Panc1 (cell line): ENCODE results near the gene EYA2. TPM values are rescaled to one million over a fixed set of nuclear protein-coding genes. Genes with fewer than 3 reads are reported as not detected.

Source experiments
- ATAC-seq: fragments of 200-7000 bp; cut with Tn5 transposase; 2 replicates; pipeline ENCODE4 v1.9.1; 2020; ENCODE audit warnings: mild to moderate bottlenecking, moderate library complexity
- BruUV-seq: library from RNA; stranded (reverse); fragments of 400-500 nt; replicated peaks from 2 replicates; lab custom pipeline; 2021; lab: Mats Ljungman, UMichigan
- CTCF ChIA-PET: fragments of 300-600 bp; sonication (Branson Sonifier 250); formaldehyde crosslinking; loops from one replicate; lab custom pipeline; 2022; ENCODE audit warnings: antibody characterized with exemption; lab: Charles Lee
- POLR2A ChIA-PET: fragments of 300-600 bp; sonication (Branson Sonifier 250); formaldehyde crosslinking; loops from one replicate; lab custom pipeline; 2022; ENCODE audit warnings: antibody characterized with exemption; lab: Charles Lee
- DNase-seq: peaks from one replicate; pipeline ENCODE4 v3.0.0-alpha.2; 2010; ENCODE audit warnings: low read depth, low spot score
- H3K27ac ChIP-seq: 2 replicates; pipeline ENCODE4 v1.5.1; 2011; ENCODE audit warnings: mild to moderate bottlenecking, low read length, inconsistent platforms
- H3K27me3 ChIP-seq: fragments of 200-500 bp; sonication (Bioruptor generic); 2 replicates; pipeline ENCODE4 v1.6.0; 2014; ENCODE audit warnings: low read length, inconsistent platforms; ENCODE audit not compliant: control insufficient read depth, insufficient read depth
- H3K36me3 ChIP-seq: fragments of 200-500 bp; sonication (Bioruptor generic); 2 replicates; pipeline ENCODE4 v1.5.1; 2014; ENCODE audit warnings: inconsistent platforms, mild to moderate bottlenecking, low read length, moderate library complexity; ENCODE audit not compliant: control insufficient read depth, insufficient read depth
- H3K4me1 ChIP-seq: 2 replicates; pipeline ENCODE4 v1.5.1; 2011; ENCODE audit warnings: inconsistent platforms, mild to moderate bottlenecking, low read length, moderate library complexity; ENCODE audit not compliant: control insufficient read depth, insufficient read depth
- H3K4me3 ChIP-seq, 2 experiments: 2 replicates each; pipeline ENCODE4 v1.5.1; 2011 to 2012; ENCODE audit warnings: low read depth in 2 of 2, low read length in 2 of 2, mild to moderate bottlenecking in 2 of 2, inconsistent platforms in 1 of 2, moderate library complexity in 1 of 2
- H3K9me3 ChIP-seq: fragments of 200-500 bp; sonication (Bioruptor generic); 2 replicates; pipeline ENCODE4 v1.5.1; 2014; ENCODE audit warnings: low read depth, mild to moderate bottlenecking, inconsistent platforms, low read length, moderate library complexity; ENCODE audit not compliant: control insufficient read depth, insufficient read depth
- CTCF ChIP-seq: fragments of 450-650 bp; IDR thresholded peaks from 2 replicates; pipeline ENCODE4 v1.5.1; 2017; ENCODE audit warnings: mild to moderate bottlenecking
- POLR2AphosphoS5 ChIP-seq: IDR thresholded peaks from 2 replicates; pipeline ENCODE4 v1.6.1; 2012; ENCODE audit warnings: mild to moderate bottlenecking, low read depth, low read length, moderate library complexity
- SIN3A ChIP-seq: IDR thresholded peaks from 2 replicates; pipeline ENCODE4 v1.6.1; 2012; ENCODE audit warnings: low read depth, mild to moderate bottlenecking, low read length, moderate library complexity, borderline replicate concordance; ENCODE audit not compliant: insufficient read depth
- TCF7L2 ChIP-seq: IDR thresholded peaks from 2 replicates; pipeline ENCODE4 v1.6.1; 2011; ENCODE audit warnings: mild to moderate bottlenecking, low read depth, low read length, inconsistent platforms
- in situ Hi-C: cut with HindIII; loops from 2 replicates; pipeline ENCODE4 v1.10.0; 2016; ENCODE audit warnings: low sequenced_read_pairs, low pct_unique_long_range_greater_than_20kb
- intact Hi-C: fragments of 100-400 bp; cut with micrococcal nuclease; formaldehyde crosslinking; loops from one replicate; pipeline ENCODE4 v1.10.0; 2022; ENCODE audit not compliant: unreplicated experiment
- total RNA-seq: library from RNA; stranded (reverse); gene quantifications from one replicate; pipeline ENCODE4 v1.2.1, GENCODE V29; 2021; ENCODE audit not compliant: unreplicated experiment
- TF ChIP-seq, protein P1 (sequence below), 2 experiments: IDR thresholded peaks; 2 replicates each; pipeline ENCODE4 v1.6.1; 2011 to 2012; ENCODE audit warnings: low read depth in 2 of 2, control low read depth in 1 of 2, low read length in 1 of 2, mild to moderate bottlenecking in 1 of 2, moderate library complexity in 1 of 2; ENCODE audit not compliant: insufficient read depth in 1 of 2

EYA2 gene
- total RNA-seq, 1 experiment from 2014 or later = 1.9 TPM

DNA sequence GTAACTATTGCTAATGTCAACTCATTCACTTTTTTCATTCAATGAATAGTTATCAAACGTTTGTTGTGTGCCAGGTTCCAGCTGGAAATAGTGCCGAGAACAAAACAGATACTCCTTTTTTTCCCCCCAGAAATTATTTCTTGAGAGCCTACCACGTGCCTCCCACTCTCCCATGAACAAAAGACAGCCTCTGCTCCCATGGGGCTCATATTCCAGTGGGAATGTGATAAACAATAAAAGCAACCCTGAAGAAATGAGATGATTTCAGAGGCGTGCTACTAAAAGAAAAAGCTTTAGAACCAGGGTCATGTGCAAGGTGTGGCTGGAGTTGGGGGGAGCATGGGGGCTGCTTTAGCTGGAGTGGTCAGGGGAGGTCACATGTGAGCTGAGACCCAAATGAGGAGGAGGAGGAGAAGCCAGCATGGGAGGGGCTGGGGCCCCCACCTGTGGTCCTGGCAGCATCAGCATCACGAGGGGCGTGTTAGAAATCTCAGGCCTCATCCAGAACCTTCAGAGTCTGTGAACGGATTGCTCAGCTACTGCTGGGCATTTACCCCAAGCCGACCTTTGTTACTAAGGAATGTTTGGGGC is 157.4 kb downstream of the EYA2 start:
- TF ChIP-seq, protein P1, sequence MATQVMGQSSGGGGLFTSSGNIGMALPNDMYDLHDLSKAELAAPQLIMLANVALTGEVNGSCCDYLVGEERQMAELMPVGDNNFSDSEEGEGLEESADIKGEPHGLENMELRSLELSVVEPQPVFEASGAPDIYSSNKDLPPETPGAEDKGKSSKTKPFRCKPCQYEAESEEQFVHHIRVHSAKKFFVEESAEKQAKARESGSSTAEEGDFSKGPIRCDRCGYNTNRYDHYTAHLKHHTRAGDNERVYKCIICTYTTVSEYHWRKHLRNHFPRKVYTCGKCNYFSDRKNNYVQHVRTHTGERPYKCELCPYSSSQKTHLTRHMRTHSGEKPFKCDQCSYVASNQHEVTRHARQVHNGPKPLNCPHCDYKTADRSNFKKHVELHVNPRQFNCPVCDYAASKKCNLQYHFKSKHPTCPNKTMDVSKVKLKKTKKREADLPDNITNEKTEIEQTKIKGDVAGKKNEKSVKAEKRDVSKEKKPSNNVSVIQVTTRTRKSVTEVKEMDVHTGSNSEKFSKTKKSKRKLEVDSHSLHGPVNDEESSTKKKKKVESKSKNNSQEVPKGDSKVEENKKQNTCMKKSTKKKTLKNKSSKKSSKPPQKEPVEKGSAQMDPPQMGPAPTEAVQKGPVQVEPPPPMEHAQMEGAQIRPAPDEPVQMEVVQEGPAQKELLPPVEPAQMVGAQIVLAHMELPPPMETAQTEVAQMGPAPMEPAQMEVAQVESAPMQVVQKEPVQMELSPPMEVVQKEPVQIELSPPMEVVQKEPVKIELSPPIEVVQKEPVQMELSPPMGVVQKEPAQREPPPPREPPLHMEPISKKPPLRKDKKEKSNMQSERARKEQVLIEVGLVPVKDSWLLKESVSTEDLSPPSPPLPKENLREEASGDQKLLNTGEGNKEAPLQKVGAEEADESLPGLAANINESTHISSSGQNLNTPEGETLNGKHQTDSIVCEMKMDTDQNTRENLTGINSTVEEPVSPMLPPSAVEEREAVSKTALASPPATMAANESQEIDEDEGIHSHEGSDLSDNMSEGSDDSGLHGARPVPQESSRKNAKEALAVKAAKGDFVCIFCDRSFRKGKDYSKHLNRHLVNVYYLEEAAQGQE (IDR thresholded peaks at IDR 0.05; ENCODE audit: insufficient read depth in 1 of 2, low read depth in 2 of 2, low read length in 1 of 2) = no peak
- TF ChIP-seq POLR2AphosphoS5 (no peak), SIN3A (no peak), TCF7L2 (no peak), CTCF (no peak)
- Histone ChIP-seq H3K36me3 (no peaks in the 10 kb centered on the region), H3K27me3 (peaks cover 2% of the 10 kb centered on the region; the same call in 1 of the 2 replicates), H3K4me3 (no peak overlapping the region), H3K27ac (no peak overlapping the region), H3K4me1 (no peaks in the 10 kb centered on the region), H3K9me3 (no peaks in the 10 kb centered on the region)
- in situ Hi-C loops (no loop called here), intact Hi-C loops (no loop called here)
- no TSS peak for BruUV-seq
- POLR2A ChIA-PET = no interaction called here
- CTCF ChIA-PET = no interaction called here
- ATAC-seq (no peak), DNase-seq (no peak)

- TF ChIP-seq TCF7L2 = no peak
- TF ChIP-seq CTCF = no peak
- no peak for TF ChIP-seq SIN3A
- TF ChIP-seq, protein P1 (IDR thresholded peaks at IDR 0.05; ENCODE audit: insufficient read depth in 1 of 2, low read depth in 2 of 2, low read length in 1 of 2) = no peak
- Histone ChIP-seq H3K36me3 (no peaks in the 10 kb centered on the region), H3K4me1 (no peaks in the 10 kb centered on the region), H3K9me3 (no peaks in the 10 kb centered on the region), H3K27me3 (peaks cover 2% of the 10 kb centered on the region; the same call in 1 of the 2 replicates), H3K27ac (no peak overlapping the region), H3K4me3 (no peak overlapping the region)
- BruUV-seq = no TSS peak
- ChIA-PET CTCF (no interaction called here), POLR2A (no interaction called here)
- ATAC-seq (no peak), DNase-seq (no peak)
- in situ Hi-C loops (no loop called here), intact Hi-C loops (no loop called here)
These were observed 159.9 kb downstream of the EYA2 start for GRCh38 chr20:47054506-47054905.
